Dendritic cell treated with granulocyte-macrophage colony-stimulating factor and Interleukin-4, amounts not matched to agents 40 ng/mL and 50 ng/mL, for 4 days (primary cell): ENCODE results near the gene HEPHL1.

Experiments used
- H3K27ac Mint-ChIP-seq: one replicate; pipeline ENCODE4 v1.8.0; 2022; ENCODE audit warnings: mild to moderate bottlenecking, mixed read lengths
- H3K27me3 Mint-ChIP-seq: one replicate; pipeline ENCODE4 v1.8.0; 2022; ENCODE audit warnings: mild to moderate bottlenecking, mixed read lengths
- H3K36me3 Mint-ChIP-seq: one replicate; pipeline ENCODE4 v1.8.0; 2022; ENCODE audit warnings: low read depth, mixed read lengths
- H3K4me1 Mint-ChIP-seq: one replicate; pipeline ENCODE4 v1.8.0; 2022; ENCODE audit warnings: low read depth, mixed read lengths
- H3K4me3 Mint-ChIP-seq: one replicate; pipeline ENCODE4 v1.8.0; 2022; ENCODE audit warnings: mild to moderate bottlenecking, moderate library complexity, mixed read lengths
- H3K9me3 Mint-ChIP-seq: one replicate; pipeline ENCODE4 v1.8.0; 2022; ENCODE audit warnings: mixed read lengths
- intact Hi-C: fragments of 100-400 bp; cut with micrococcal nuclease; formaldehyde crosslinking; loops from one replicate; pipeline ENCODE4 v1.15.0; 2022

Gene HEPHL1

GRCh38 chr11:94032725-94033124 lies 11.6 kb downstream of the HEPHL1 start:
- Mint-ChIP-seq H3K4me1 (no peaks in the 10 kb centered on the region), H3K27ac (no peak overlapping the region), H3K4me3 (no peak overlapping the region), H3K36me3 (no peaks in the 10 kb centered on the region), H3K9me3 (peaks cover 19% of the 10 kb centered on the region), H3K27me3 (no peaks in the 10 kb centered on the region)
- intact Hi-C loops: no loop called here

- Mint-ChIP-seq H3K9me3 (peaks cover 19% of the 10 kb centered on the region), H3K4me3 (no peak overlapping the region), H3K36me3 (no peaks in the 10 kb centered on the region), H3K4me1 (no peaks in the 10 kb centered on the region), H3K27ac (no peak overlapping the region), H3K27me3 (no peaks in the 10 kb centered on the region)
- intact Hi-C loops: no loop called here
Observed at GRCh38 chr11:94034207-94034606, 13.1 kb downstream of the HEPHL1 start.

- no peak overlapping the region for H3K4me3 Mint-ChIP-seq
- intact Hi-C loops: no loop called here
- no peaks in the 10 kb centered on the region for H3K36me3 Mint-ChIP-seq
- no peaks in the 10 kb centered on the region for H3K4me1 Mint-ChIP-seq
- H3K27me3 Mint-ChIP-seq: no peaks in the 10 kb centered on the region
- H3K9me3 Mint-ChIP-seq: peaks cover 19% of the 10 kb centered on the region
- H3K27ac Mint-ChIP-seq: no peak overlapping the region
Observed at GRCh38 chr11:94036096-94036495, 14.9 kb downstream of the HEPHL1 start.

GRCh38 chr11:94043241-94043640 lies 22.1 kb downstream of the HEPHL1 start:
- no peaks in the 10 kb centered on the region for H3K4me1 Mint-ChIP-seq
- H3K27ac Mint-ChIP-seq: no peak overlapping the region
- H3K4me3 Mint-ChIP-seq: no peak overlapping the region
- H3K9me3 Mint-ChIP-seq: no peaks in the 10 kb centered on the region
- H3K36me3 Mint-ChIP-seq: no peaks in the 10 kb centered on the region
- H3K27me3 Mint-ChIP-seq: no peaks in the 10 kb centered on the region
- intact Hi-C loops: no loop called here

GRCh38 chr11:94046796-94047195 lies 25.6 kb downstream of the HEPHL1 start:
- Mint-ChIP-seq H3K27me3 (no peaks in the 10 kb centered on the region), H3K4me1 (no peaks in the 10 kb centered on the region), H3K36me3 (no peaks in the 10 kb centered on the region), H3K4me3 (no peak overlapping the region), H3K27ac (no peak overlapping the region), H3K9me3 (no peaks in the 10 kb centered on the region)
- intact Hi-C loops: no loop called here

- Mint-ChIP-seq H3K9me3 (no peaks in the 10 kb centered on the region), H3K27me3 (no peaks in the 10 kb centered on the region), H3K36me3 (no peaks in the 10 kb centered on the region), H3K4me3 (no peak overlapping the region), H3K27ac (no peak overlapping the region), H3K4me1 (no peaks in the 10 kb centered on the region)
- intact Hi-C loops: no loop called here
Observed at GRCh38 chr11:94048032-94048709, 27.0 kb downstream of the HEPHL1 start.

GRCh38 chr11:94049351-94049750 lies 28.2 kb downstream of the HEPHL1 start:
- Mint-ChIP-seq H3K4me1 (no peaks in the 10 kb centered on the region), H3K36me3 (no peaks in the 10 kb centered on the region), H3K4me3 (no peak overlapping the region), H3K9me3 (peaks cover 8% of the 10 kb centered on the region), H3K27me3 (no peaks in the 10 kb centered on the region), H3K27ac (no peak overlapping the region)
- intact Hi-C loops: no loop called here

- Mint-ChIP-seq H3K36me3 (no peaks in the 10 kb centered on the region), H3K4me1 (no peaks in the 10 kb centered on the region), H3K27ac (no peak overlapping the region), H3K27me3 (peaks cover 3% of the 10 kb centered on the region), H3K4me3 (no peak overlapping the region), H3K9me3 (peaks cover 16% of the 10 kb centered on the region)
- intact Hi-C loops: no loop called here
Observed at GRCh38 chr11:94058630-94059029, 37.5 kb downstream of the HEPHL1 start.

- Mint-ChIP-seq H3K27ac (no peak overlapping the region), H3K36me3 (no peaks in the 10 kb centered on the region), H3K27me3 (peaks cover 3% of the 10 kb centered on the region), H3K9me3 (peaks cover 12% of the 10 kb centered on the region), H3K4me3 (no peak overlapping the region), H3K4me1 (no peaks in the 10 kb centered on the region)
- intact Hi-C loops: no loop called here
Observed at GRCh38 chr11:94059065-94059464, 37.9 kb downstream of the HEPHL1 start.

- no peak overlapping the region for H3K27ac Mint-ChIP-seq
- H3K4me1 Mint-ChIP-seq: no peaks in the 10 kb centered on the region
- no peaks in the 10 kb centered on the region for H3K9me3 Mint-ChIP-seq
- intact Hi-C loops: no loop called here
- H3K4me3 Mint-ChIP-seq: no peak overlapping the region
- no peaks in the 10 kb centered on the region for H3K36me3 Mint-ChIP-seq
- H3K27me3 Mint-ChIP-seq: peaks cover 3% of the 10 kb centered on the region
Observed at GRCh38 chr11:94060401-94060800, 39.2 kb downstream of the HEPHL1 start.

GRCh38 chr11:94062360-94062759 lies 41.2 kb downstream of the HEPHL1 start:
- intact Hi-C loops: no loop called here
- no peak overlapping the region for H3K27ac Mint-ChIP-seq
- no peaks in the 10 kb centered on the region for H3K4me1 Mint-ChIP-seq
- H3K36me3 Mint-ChIP-seq: no peaks in the 10 kb centered on the region
- H3K4me3 Mint-ChIP-seq: no peak overlapping the region
- peaks cover 3% of the 10 kb centered on the region for H3K27me3 Mint-ChIP-seq
- no peaks in the 10 kb centered on the region for H3K9me3 Mint-ChIP-seq

- H3K36me3 Mint-ChIP-seq: no peaks in the 10 kb centered on the region
- no peaks in the 10 kb centered on the region for H3K27me3 Mint-ChIP-seq
- H3K9me3 Mint-ChIP-seq: no peaks in the 10 kb centered on the region
- no peak overlapping the region for H3K4me3 Mint-ChIP-seq
- no peak overlapping the region for H3K27ac Mint-ChIP-seq
- intact Hi-C loops: no loop called here
- H3K4me1 Mint-ChIP-seq: no peaks in the 10 kb centered on the region
Observed at GRCh38 chr11:94066901-94067429, 45.8 kb downstream of the HEPHL1 start.

- intact Hi-C loops: no loop called here
- no peak overlapping the region for H3K27ac Mint-ChIP-seq
- no peaks in the 10 kb centered on the region for H3K9me3 Mint-ChIP-seq
- H3K36me3 Mint-ChIP-seq: no peaks in the 10 kb centered on the region
- H3K27me3 Mint-ChIP-seq: no peaks in the 10 kb centered on the region
- H3K4me3 Mint-ChIP-seq: no peak overlapping the region
- no peaks in the 10 kb centered on the region for H3K4me1 Mint-ChIP-seq
Observed at GRCh38 chr11:94068764-94069163, 47.6 kb downstream of the HEPHL1 start.

GRCh38 chr11:94077552-94078293 lies 56.6 kb downstream of the HEPHL1 start:
- H3K27me3 Mint-ChIP-seq: no peaks in the 10 kb centered on the region

More at GRCh38 chr11:94077552-94078293, 56.6 kb downstream of the HEPHL1 start:
- no peaks in the 10 kb centered on the region for H3K36me3 Mint-ChIP-seq
- no peaks in the 10 kb centered on the region for H3K4me1 Mint-ChIP-seq
- no peak overlapping the region for H3K4me3 Mint-ChIP-seq
- no peaks in the 10 kb centered on the region for H3K9me3 Mint-ChIP-seq
- H3K27ac Mint-ChIP-seq: no peak overlapping the region
- intact Hi-C loops: no loop called here
